Fibroblast of lung (primary cell): ENCODE data around the gene ING1. TPM values are rescaled to one million over a fixed set of nuclear protein-coding genes. Genes with fewer than 3 reads are reported as not detected.
A peak's percentile ranks its signal among the peaks of the same experiment; 100 is the strongest.

Source experiments
- DNase-seq, 2 donors: peaks; one replicate each; pipeline versions ENCODE4 v3.0.0 to v3.0.0-alpha.2; 2010; ENCODE audit warnings: low read depth in 2 of 2
- H2AFZ ChIP-seq: 2 replicates; pipeline ENCODE4 v1.5.1; 2012; ENCODE audit warnings: low read length, control low read depth, inconsistent platforms
- H3K27ac ChIP-seq: 2 replicates; pipeline ENCODE4 v1.5.1; 2011; ENCODE audit warnings: low read length, control low read depth; ENCODE audit not compliant: insufficient read depth
- H3K27me3 ChIP-seq: 2 replicates; pipeline ENCODE4 v1.5.1; 2011; ENCODE audit warnings: mild to moderate bottlenecking, low read length; ENCODE audit not compliant: control insufficient read depth, insufficient read depth
- H3K36me3 ChIP-seq: 2 replicates; pipeline ENCODE4 v1.5.1; 2011; ENCODE audit warnings: low read length; ENCODE audit not compliant: control insufficient read depth, insufficient read depth
- H3K4me1 ChIP-seq: 2 replicates; pipeline ENCODE4 v1.5.1; 2011; ENCODE audit warnings: low read length; ENCODE audit not compliant: control insufficient read depth, insufficient read depth; ENCODE audit errors: extremely low read depth
- H3K4me2 ChIP-seq: 2 replicates; pipeline ENCODE4 v1.5.1; 2011; ENCODE audit warnings: low read length, control low read depth; ENCODE audit not compliant: insufficient read depth; ENCODE audit errors: extremely low read depth
- H3K4me3 ChIP-seq, 4 experiments: fragments of 200-600 bp in 1 of 4; sonication (generic) in 1 of 4; replicated peaks in 1 of 4; 2 replicates each; pipeline ENCODE4 v1.5.1; 2011 to 2016; ENCODE audit warnings: low read length in 4 of 4, low read depth in 3 of 4, mild to moderate bottlenecking in 3 of 4, control low read depth in 2 of 4, inconsistent platforms in 1 of 4, mixed read lengths in 1 of 4; ENCODE audit not compliant: insufficient read depth in 1 of 4; ENCODE audit errors: control extremely low read depth in 1 of 4
- H3K79me2 ChIP-seq: 2 replicates; pipeline ENCODE4 v1.5.1; 2012; ENCODE audit warnings: mild to moderate bottlenecking, low read length, inconsistent platforms; ENCODE audit not compliant: control insufficient read depth, insufficient read depth
- H3K9ac ChIP-seq: 2 replicates; pipeline ENCODE4 v1.5.1; 2011; ENCODE audit warnings: mild to moderate bottlenecking, low read length, control low read depth; ENCODE audit not compliant: insufficient read depth
- H3K9me3 ChIP-seq: 2 replicates; pipeline ENCODE4 v1.5.1; 2012; ENCODE audit warnings: low read depth, low read length; ENCODE audit not compliant: control insufficient read depth, insufficient read depth
- H4K20me1 ChIP-seq: 2 replicates; pipeline ENCODE4 v1.5.1; 2011; ENCODE audit warnings: low read length; ENCODE audit not compliant: control insufficient read depth, insufficient read depth; ENCODE audit errors: extremely low read depth
- CTCF ChIP-seq, 2 donors: IDR thresholded peaks in 1 of 2; conservative IDR thresholded peaks in 1 of 2; 1 replicate in 1 of 2; 2 replicates in 1 of 2; pipeline ENCODE4 v1.5.1; 2011 to 2012; ENCODE audit warnings: low read length in 2 of 2, control low read depth in 1 of 2, inconsistent platforms in 1 of 2, low read depth in 1 of 2, mild to moderate bottlenecking in 1 of 2
- EZH2 ChIP-seq: IDR thresholded peaks from 2 replicates; pipeline ENCODE4 v1.5.1; 2012; ENCODE audit warnings: low read length, control low read depth, mild to moderate bottlenecking; ENCODE audit errors: missing control alignments
- polyA plus RNA-seq, 2 donors: library from polyadenylated mRNA; depleted of rRNA in 1 of 2; stranded (reverse) in 1 of 2; unstranded in 1 of 2; fragments of >200 nt; gene quantifications; 2 replicates each; pipeline ENCODE4 v1.2.1, GENCODE V29; 2011 to 2012; ENCODE audit warnings: missing spikeins in 1 of 2
- total RNA-seq: library from RNA; depleted of rRNA; stranded (reverse); fragments of >200 nt; gene quantifications from 2 replicates; pipeline ENCODE4 v1.2.1, GENCODE V29; 2014

The ING1 gene
- total and polyA plus RNA-seq, 2 donors (not counting 1 experiment from before 2014, with no cell fraction given): 7.9 to 13.0 TPM

- peaks cover 2% of the 10 kb centered on the region for H3K4me1 ChIP-seq
- peak overlapping the region; percentile 36 for H3K27ac ChIP-seq
- H3K9ac ChIP-seq: no peak overlapping the region
- no peak overlapping the region for H3K4me2 ChIP-seq
- H3K27me3 ChIP-seq: no peaks in the 10 kb centered on the region
- H2AFZ ChIP-seq: no peak overlapping the region
- H4K20me1 ChIP-seq: no peaks in the 10 kb centered on the region
- TF ChIP-seq EZH2 (no peak), CTCF (conservative IDR thresholded peaks at IDR 0.05 in 1 of 2, IDR thresholded peaks at IDR 0.05 in 1 of 2; ENCODE audit: low read depth in 1 of 2, low read length in 2 of 2) (no peak)
- DNase-seq: peak; percentile 18 to 39
- no peaks in the 10 kb centered on the region for H3K79me2 ChIP-seq
- no peaks in the 10 kb centered on the region for H3K9me3 ChIP-seq
- H3K4me3 ChIP-seq: no peak overlapping the region
- peaks cover 15% of the 10 kb centered on the region for H3K36me3 ChIP-seq
Measured at GRCh38 chr13:110685305-110686020, 28.0 kb upstream of the ING1 start.

GRCh38 chr13:110687736-110688135 lies 25.8 kb upstream of the ING1 start:
- Histone ChIP-seq H3K36me3 (peaks cover 14% of the 10 kb centered on the region), H3K9me3 (no peaks in the 10 kb centered on the region), H3K27me3 (no peaks in the 10 kb centered on the region), H3K27ac (no peak overlapping the region), H3K9ac (no peak overlapping the region), H3K4me2 (no peak overlapping the region), H3K4me1 (peaks cover 2% of the 10 kb centered on the region), H2AFZ (no peak overlapping the region), H4K20me1 (no peaks in the 10 kb centered on the region), H3K79me2 (no peaks in the 10 kb centered on the region), H3K4me3 (no peak overlapping the region)
- no peak for TF ChIP-seq CTCF (conservative IDR thresholded peaks at IDR 0.05 in 1 of 2, IDR thresholded peaks at IDR 0.05 in 1 of 2; ENCODE audit: low read depth in 1 of 2, low read length in 2 of 2)
- no peak for TF ChIP-seq EZH2
- DNase-seq: no peak

- no peak for TF ChIP-seq EZH2
- TF ChIP-seq CTCF (conservative IDR thresholded peaks at IDR 0.05 in 1 of 2, IDR thresholded peaks at IDR 0.05 in 1 of 2; ENCODE audit: low read depth in 1 of 2, low read length in 2 of 2): no peak
- Histone ChIP-seq H3K9me3 (no peaks in the 10 kb centered on the region), H3K36me3 (peaks cover 12% of the 10 kb centered on the region), H3K27ac (no peak overlapping the region), H3K4me1 (peaks cover 2% of the 10 kb centered on the region), H3K4me2 (no peak overlapping the region), H3K79me2 (no peaks in the 10 kb centered on the region), H3K4me3 (no peak overlapping the region), H3K9ac (no peak overlapping the region), H3K27me3 (no peaks in the 10 kb centered on the region), H2AFZ (no peak overlapping the region), H4K20me1 (no peaks in the 10 kb centered on the region)
- no peak for DNase-seq
Measured at GRCh38 chr13:110689041-110689440, 24.5 kb upstream of the ING1 start.
